ACC112 (cell line): ENCODE data around the gene CRISPLD2.
"Not testable (repeated sequence)": the region's sequence is repeated elsewhere in the genome, so short reads cannot be mapped to it uniquely, and the experiment has no call there.

ENCODE experiments used
- H2AFZ ChIP-seq: fragments of 200-600 bp; sonication (generic); one replicate; pipeline ENCODE4 v1.6.0; 2017; ENCODE audit warnings: antibody characterized with exemption, low read length; ENCODE audit not compliant: unreplicated experiment
- H3K27ac ChIP-seq: fragments of 200-600 bp; sonication (generic); 2 replicates; pipeline ENCODE4 v1.5.1; 2014; ENCODE audit warnings: low read depth, mild to moderate bottlenecking, antibody characterized with exemption, low read length, moderate library complexity
- H3K27me3 ChIP-seq: fragments of 200-600 bp; sonication (generic); 2 replicates; pipeline ENCODE4 v1.6.1; 2014; ENCODE audit warnings: mild to moderate bottlenecking, antibody characterized with exemption, low read length, moderate library complexity, mixed read lengths; ENCODE audit not compliant: insufficient read depth
- H3K36me3 ChIP-seq: fragments of 200-600 bp; sonication (generic); 2 replicates; pipeline ENCODE4 v1.6.1; 2016; ENCODE audit warnings: mild to moderate bottlenecking, antibody characterized with exemption, low read length, moderate library complexity, mixed read lengths; ENCODE audit not compliant: insufficient read depth
- H3K4me1 ChIP-seq: fragments of 200-600 bp; sonication (generic); one replicate; pipeline ENCODE4 v1.6.1; 2016; ENCODE audit warnings: low read length, mixed read lengths; ENCODE audit not compliant: insufficient read depth, unreplicated experiment, control insufficient read depth
- H3K4me3 ChIP-seq: fragments of 200-600 bp; sonication (generic); 2 replicates; pipeline ENCODE4 v1.5.1; 2014; ENCODE audit warnings: mild to moderate bottlenecking, low read depth, low read length
- H3K79me2 ChIP-seq: fragments of 200-600 bp; sonication (generic); one replicate; pipeline ENCODE4 v1.6.0; 2016; ENCODE audit warnings: low read length; ENCODE audit not compliant: control insufficient read depth, unreplicated experiment, insufficient read depth

The CRISPLD2 gene

DNA sequence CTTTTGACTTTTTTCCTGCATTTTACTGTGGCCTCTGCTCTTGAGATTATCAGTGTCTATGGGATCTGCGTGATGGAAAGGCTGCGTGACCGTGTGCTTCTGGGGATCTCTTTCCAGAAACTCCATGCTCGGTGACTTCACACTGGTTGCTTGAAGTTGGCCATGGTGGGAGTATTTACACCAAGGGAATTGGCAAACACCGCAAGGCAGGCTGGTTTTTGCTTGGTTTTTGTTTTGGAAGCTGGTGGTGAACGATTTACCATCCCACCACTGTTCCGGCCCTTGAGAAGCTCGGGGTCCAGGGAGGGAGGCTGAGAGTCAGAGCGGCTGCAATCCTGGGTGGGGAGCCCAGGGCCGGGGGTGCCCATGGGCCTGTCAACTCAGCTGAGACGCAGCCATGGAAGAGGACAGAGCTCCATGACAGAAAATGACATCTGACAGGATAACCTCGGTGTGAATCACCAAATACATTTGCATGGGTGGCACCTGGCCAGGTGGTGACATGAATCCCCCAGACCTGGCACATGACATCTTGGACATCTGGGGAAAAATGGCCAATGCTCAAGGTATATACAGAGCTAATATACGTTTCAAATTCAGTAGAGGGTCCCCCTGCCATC is 11.1 kb downstream of the CRISPLD2 start:
- H2AFZ ChIP-seq = no peak overlapping the region
- peak overlapping the region; percentile 99 for H3K27ac ChIP-seq
- no peak overlapping the region for H3K4me3 ChIP-seq
- H3K79me2 ChIP-seq = peaks cover 22% of the 10 kb centered on the region
- no peaks in the 10 kb centered on the region for H3K27me3 ChIP-seq
- no peaks in the 10 kb centered on the region for H3K36me3 ChIP-seq
- peaks cover 72% of the 10 kb centered on the region for H3K4me1 ChIP-seq

DNA sequence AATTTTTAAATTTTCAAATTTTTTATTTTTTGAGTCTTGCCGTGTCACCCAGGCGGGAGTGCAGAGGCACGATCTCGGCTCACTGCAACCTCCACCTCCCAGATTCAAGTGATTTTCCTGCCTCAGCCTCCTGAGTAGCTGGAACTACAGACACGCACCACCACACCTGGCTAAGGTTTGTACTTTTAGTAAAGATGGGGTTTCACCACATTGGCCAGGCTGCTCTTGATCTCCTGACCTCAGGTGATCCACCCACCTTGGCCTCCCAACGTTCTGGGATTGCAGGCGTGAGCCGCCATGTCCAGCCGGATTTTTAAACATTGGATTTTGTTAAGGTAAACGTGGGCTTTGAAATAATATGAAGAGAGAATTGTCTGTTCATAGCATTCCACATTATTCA is 11.9 kb downstream of the CRISPLD2 start:
- H3K4me1 ChIP-seq = peaks cover 72% of the 10 kb centered on the region
- H3K27me3 ChIP-seq, H3K36me3 ChIP-seq, H2AFZ ChIP-seq: not testable (repeated sequence)
- H3K79me2 ChIP-seq = peaks cover 22% of the 10 kb centered on the region
- H3K4me3 ChIP-seq = peak overlapping the region; percentile 68; the same call in 1 of the 2 replicates
- H3K27ac ChIP-seq = peak overlapping the region; percentile 99

DNA sequence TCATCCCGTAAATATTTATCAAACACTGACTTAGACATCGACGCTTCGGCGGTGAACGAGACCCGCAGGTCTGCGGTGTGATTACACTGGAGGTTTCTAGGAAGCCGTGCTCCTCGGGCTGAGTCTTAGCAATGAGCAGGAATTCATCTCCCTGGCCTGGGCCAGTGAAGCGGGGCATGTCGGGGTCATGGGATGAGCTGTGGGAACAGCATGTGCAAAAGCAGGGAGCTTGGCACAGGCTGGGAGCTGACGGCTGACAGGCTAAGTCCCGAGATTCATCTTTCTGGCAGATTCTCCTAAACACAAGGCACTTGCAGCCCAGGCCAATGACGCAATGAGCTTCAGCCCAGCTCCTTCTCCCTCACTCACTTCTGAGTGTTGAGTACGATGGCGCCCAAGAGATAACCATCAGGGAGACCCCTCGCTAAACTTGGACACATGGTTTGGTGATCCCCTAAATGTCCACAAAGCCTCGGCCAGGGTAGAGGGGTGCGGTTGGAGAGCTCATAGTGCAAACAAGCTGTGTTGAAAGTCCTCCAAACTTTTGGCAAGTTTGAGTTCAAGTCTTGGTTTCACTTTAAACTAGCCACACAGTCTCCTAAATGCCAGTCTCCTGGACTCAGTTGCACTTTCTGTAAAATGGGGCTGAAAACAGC is 12.8 kb downstream of the CRISPLD2 start:
- peak overlapping the region; percentile 99 for H3K27ac ChIP-seq
- H3K27me3 ChIP-seq = no peaks in the 10 kb centered on the region
- H2AFZ ChIP-seq = peak overlapping the region; percentile 10
- H3K4me3 ChIP-seq = peak overlapping the region; percentile 68
- peaks cover 71% of the 10 kb centered on the region for H3K4me1 ChIP-seq
- no peaks in the 10 kb centered on the region for H3K36me3 ChIP-seq
- H3K79me2 ChIP-seq = peaks cover 22% of the 10 kb centered on the region

DNA sequence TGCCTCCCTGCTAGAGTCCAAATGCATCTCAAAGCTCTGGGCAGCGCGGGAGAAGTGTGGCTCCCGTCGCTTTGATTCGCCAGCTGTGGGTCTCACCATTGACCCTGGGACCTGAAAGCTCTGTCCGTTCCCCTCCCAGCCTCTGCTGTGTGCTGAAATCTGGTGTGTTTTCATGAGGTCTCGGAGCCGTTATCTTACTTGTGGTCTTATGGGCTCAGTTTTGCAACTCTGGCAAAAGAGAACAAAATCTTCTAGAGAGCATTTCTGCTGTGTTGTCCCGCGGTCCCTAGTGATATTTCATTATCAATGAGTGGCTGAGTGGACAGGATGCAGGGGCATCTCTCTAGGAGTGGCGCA is 13.3 kb downstream of the CRISPLD2 start:
- Histone ChIP-seq H3K4me1 (peaks cover 76% of the 10 kb centered on the region), H3K27ac (peak overlapping the region; percentile 99), H3K36me3 (no peaks in the 10 kb centered on the region), H3K4me3 (peak overlapping the region; percentile 68), H3K79me2 (peaks cover 25% of the 10 kb centered on the region), H3K27me3 (no peaks in the 10 kb centered on the region), H2AFZ (no peak overlapping the region)

DNA sequence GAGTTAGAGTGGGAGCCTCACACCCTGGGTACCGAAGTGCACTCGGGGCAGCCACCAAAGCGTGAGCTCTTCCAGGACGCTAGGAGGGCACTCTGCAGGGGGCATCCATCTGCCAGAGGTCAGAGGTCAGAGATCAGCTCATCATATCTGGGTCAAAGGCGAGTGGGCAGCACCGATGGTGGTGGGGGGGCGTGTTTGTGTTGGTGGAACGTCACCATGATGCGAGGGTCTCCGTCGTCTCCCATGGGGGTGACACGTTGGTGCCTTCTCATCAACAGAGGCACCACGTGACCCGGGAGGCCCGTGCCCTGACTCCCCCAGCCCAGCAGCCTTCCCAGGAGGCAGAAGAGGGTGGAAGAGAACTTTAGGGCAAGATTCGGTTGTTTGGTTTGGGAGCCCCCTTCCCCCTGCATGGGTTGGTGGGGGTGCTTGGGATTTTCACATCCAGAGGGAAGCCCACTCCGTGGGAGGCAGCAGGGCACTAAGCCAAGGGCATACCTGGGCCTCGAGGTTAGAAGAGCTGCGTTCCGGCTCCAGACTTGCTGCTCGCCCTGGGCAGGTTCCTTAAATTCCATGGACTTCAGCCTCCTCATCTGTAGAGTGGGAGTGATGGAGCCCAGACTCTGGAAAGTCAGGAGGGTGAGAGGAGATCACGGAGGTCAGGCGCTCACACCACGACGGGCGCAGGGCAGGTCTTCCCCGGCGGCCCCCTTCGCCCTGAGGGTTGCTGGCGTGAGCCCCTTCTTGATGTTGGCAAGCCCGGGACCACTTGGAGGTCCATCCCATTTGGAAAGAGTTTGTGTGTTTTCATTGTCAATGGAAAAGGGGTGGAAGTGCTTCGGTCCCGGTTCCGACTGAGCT is 14.0 kb downstream of the CRISPLD2 start:
- no peaks in the 10 kb centered on the region for H3K36me3 ChIP-seq
- no peak overlapping the region for H3K4me3 ChIP-seq
- peak overlapping the region; percentile 99 for H3K27ac ChIP-seq
- no peak overlapping the region for H2AFZ ChIP-seq
- H3K79me2 ChIP-seq = peaks cover 25% of the 10 kb centered on the region
- H3K4me1 ChIP-seq = peaks cover 78% of the 10 kb centered on the region
- no peaks in the 10 kb centered on the region for H3K27me3 ChIP-seq

DNA sequence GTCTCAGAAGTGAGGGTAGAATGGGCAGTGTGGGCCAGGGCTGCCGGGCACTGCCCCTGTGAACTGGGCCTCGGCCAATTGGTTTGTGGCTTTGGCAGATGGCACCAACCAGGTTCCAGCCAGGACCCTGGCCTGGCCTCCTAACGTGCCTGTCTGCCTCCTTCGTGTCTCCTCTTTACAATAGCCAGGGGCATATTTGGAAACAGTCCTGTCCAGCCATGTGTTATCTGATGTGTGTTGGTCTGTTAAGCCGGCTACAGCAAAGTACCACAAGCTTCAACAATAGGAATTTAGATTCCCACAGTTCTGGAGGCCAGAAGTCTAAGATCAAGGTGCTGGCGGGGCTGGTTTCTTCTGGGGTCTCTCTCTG is 14.6 kb downstream of the CRISPLD2 start:
- Histone ChIP-seq H3K4me1 (peaks cover 78% of the 10 kb centered on the region), H3K27ac (peak overlapping the region; percentile 99), H3K79me2 (peaks cover 23% of the 10 kb centered on the region), H3K4me3 (no peak overlapping the region), H3K27me3 (no peaks in the 10 kb centered on the region), H2AFZ (no peak overlapping the region), H3K36me3 (no peaks in the 10 kb centered on the region)

DNA sequence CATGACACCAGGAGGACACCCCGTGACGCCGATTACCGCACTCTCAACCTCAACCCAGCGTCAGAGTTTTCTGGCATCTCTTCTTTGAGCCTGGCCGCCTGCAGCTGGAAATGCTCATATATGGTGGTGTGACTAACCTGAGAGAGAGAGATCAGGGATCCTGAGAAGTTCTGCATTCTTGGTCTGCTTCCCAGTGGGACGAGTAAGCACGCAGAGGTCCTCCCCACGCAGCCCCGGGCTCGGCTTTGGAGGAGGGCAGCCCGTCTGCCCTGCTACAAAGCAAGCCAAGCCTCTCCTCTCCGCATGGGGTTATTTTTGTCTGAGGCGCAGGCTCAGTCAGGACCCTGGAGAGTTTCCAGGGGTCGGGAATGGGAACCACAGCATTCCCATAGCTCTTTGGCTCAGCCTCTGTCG is 16.5 kb downstream of the CRISPLD2 start:
- Histone ChIP-seq H3K27me3 (no peaks in the 10 kb centered on the region), H3K4me1 (peaks cover 80% of the 10 kb centered on the region), H3K36me3 (no peaks in the 10 kb centered on the region), H3K27ac (peak overlapping the region; percentile 99), H2AFZ (no peak overlapping the region), H3K79me2 (peaks cover 23% of the 10 kb centered on the region), H3K4me3 (no peak overlapping the region)

DNA sequence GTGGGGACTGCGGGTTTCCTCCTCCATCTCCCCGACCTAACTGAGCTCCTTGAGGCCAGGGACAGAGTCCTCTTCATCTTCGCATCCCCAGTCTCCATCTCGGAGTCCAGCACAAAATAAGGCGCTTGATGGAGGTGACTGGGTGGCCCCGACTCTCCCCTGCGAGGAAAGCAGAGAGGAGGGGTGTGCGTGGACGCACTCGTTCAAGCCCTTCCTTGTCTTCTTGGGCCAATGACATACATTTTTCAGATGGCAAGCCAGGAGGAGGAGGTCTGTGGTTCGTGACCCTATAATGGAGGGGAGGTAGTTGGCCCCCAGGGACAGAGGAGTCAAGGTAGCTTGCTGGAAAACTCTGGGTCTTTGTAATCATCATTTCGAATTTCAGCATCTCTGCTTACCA is 17.2 kb downstream of the CRISPLD2 start:
- no peak overlapping the region for H3K4me3 ChIP-seq
- no peaks in the 10 kb centered on the region for H3K36me3 ChIP-seq
- H3K27ac ChIP-seq = peak overlapping the region; percentile 99
- H3K79me2 ChIP-seq = peaks cover 23% of the 10 kb centered on the region
- no peak overlapping the region for H2AFZ ChIP-seq
- peaks cover 76% of the 10 kb centered on the region for H3K4me1 ChIP-seq
- H3K27me3 ChIP-seq = no peaks in the 10 kb centered on the region

DNA sequence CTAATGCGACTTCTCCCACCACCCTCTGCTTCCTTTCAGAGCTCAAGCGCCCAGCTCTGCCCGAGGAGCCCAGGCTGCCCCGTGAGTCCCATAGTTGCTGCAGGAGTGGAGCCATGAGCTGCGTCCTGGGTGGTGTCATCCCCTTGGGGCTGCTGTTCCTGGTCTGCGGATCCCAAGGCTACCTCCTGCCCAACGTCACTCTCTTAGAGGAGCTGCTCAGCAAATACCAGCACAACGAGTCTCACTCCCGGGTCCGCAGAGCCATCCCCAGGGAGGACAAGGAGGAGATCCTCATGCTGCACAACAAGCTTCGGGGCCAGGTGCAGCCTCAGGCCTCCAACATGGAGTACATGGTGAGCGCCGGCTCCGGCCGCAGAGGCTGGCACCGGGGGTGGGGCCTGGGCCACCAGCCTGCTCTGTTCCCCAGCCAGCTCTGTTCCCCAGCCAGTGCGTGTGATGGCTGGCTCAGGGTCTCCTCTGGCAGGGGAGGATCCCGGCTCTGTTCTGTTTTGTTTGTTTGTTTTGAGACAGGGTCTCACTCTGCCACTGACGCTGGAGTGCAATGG is 18.7 kb downstream of the CRISPLD2 start:
- Histone ChIP-seq H3K27ac (peak overlapping the region; percentile 99), H3K4me1 (peaks cover 64% of the 10 kb centered on the region), H3K27me3 (no peaks in the 10 kb centered on the region)

DNA sequence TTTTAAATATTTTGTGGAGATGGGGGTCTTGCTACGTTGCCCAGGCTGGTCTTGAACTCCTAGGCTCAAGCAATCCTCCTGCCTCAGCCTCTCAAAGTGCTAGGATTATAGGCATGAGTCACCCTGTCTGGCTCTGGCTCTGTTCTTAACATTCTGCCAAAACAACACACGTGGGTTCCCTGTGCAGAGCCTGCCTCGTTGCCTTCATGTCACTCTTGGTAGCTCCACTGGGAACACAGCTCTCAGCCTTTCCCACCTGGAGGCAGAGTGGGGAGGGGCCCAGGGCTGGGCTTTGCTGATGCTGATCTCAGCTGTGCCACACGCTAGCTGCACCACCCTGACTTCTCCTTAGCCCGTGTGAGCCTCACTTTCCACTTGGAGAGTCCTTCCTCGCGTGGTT is 19.3 kb downstream of the CRISPLD2 start:
- Histone ChIP-seq H2AFZ (no peak overlapping the region), H3K36me3 (no peaks in the 10 kb centered on the region), H3K27me3 (no peaks in the 10 kb centered on the region), H3K4me3 (no peak overlapping the region), H3K79me2 (peaks cover 11% of the 10 kb centered on the region), H3K27ac (peak overlapping the region; percentile 99), H3K4me1 (peaks cover 58% of the 10 kb centered on the region)

More for the DNA sequence above, 18.7 kb downstream of the CRISPLD2 start:
- no peak overlapping the region for H2AFZ ChIP-seq
- no peaks in the 10 kb centered on the region for H3K36me3 ChIP-seq
- no peak overlapping the region for H3K4me3 ChIP-seq
- H3K79me2 ChIP-seq = peaks cover 17% of the 10 kb centered on the region
